Measurements from ENCODE around the gene ENTPD1.
"Not testable (repeated sequence)": the region's sequence is repeated elsewhere in the genome, so short reads cannot be mapped to it uniquely, and the experiment has no call there.

ENTPD1 gene

DNA sequence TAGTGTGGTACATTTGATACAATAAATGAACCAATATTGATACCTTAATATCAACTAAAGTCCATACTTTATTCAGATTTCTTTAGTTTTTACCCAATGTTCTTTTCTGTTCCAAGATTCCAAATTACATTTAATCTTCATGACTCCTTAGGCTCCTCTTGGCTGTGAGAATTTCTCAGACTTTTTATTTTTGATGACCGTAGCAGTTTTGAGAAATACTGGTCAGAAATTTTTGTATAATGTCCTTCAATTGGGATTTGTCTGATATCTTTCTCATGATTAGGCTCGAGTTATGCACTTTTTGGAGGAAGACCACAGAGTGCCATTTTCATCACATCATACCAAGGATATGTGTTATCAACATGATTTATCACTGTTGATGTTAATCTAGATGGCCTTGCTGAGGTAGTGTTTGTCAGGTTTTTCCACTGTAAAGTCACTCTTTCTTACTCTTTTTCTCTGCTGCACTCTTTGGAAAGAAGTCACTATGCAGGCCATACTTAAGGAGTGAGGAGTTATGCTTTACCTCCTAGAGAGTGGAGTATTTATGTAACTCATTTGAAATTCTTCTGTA lies 12.9 kb upstream of the ENTPD1 start:
- peaks cover 8% of the 10 kb centered on the region for H3K27me3 Mint-ChIP-seq
- no peaks in the 10 kb centered on the region for H3K4me1 Mint-ChIP-seq
- H3K4me3 Mint-ChIP-seq, result no peak overlapping the region
- no peaks in the 10 kb centered on the region for H3K9me3 Mint-ChIP-seq
- no peaks in the 10 kb centered on the region for H3K36me3 Mint-ChIP-seq
- H3K27ac Mint-ChIP-seq, result no peak overlapping the region

DNA sequence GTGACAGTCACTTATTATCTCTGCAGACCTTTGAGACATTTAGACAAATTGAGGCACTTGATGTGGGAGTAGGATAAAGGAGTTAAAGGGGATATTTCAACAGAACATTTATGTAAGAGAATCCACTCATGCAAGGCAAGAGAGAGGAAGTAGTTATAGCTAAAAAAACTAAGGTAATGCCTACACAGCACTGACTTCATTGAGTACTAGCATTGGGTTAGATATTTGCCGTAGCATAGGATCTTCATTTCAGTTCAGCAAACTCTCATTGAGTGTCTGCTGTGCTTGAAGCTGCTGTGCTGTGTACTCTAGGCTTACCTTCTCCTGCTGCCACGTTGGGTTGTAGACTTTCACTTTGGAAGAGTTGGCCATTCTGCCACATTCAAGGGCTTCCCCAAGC lies 10.5 kb upstream of the ENTPD1 start:
- no peak overlapping the region for H3K27ac Mint-ChIP-seq
- no peaks in the 10 kb centered on the region for H3K9me3 Mint-ChIP-seq
- no peaks in the 10 kb centered on the region for H3K4me1 Mint-ChIP-seq
- no peaks in the 10 kb centered on the region for H3K36me3 Mint-ChIP-seq
- peaks cover 9% of the 10 kb centered on the region for H3K27me3 Mint-ChIP-seq
- H3K4me3 Mint-ChIP-seq, result no peak overlapping the region

DNA sequence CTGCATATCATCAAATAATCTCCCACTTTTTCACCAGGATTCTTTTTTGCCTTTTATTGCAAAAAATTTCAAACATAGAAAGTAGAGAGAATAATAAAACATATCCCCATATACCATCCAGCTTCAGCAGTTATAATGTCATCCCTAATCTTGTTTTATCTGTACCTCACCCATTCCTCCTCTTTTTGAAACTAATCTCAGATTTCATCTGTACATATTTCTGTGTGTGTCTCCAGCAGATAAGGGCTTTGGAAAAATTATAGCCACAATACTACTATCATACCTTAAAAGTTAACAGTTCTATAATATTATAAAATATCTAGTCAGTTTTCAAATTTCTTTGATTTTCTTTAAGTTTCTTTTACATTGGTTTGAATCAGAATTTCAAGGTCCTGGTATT lies 7.6 kb upstream of the ENTPD1 start:
- H3K9me3 Mint-ChIP-seq, result no peaks in the 10 kb centered on the region
- H3K4me1 Mint-ChIP-seq, result no peaks in the 10 kb centered on the region
- H3K27ac Mint-ChIP-seq, result no peak overlapping the region
- H3K27me3 Mint-ChIP-seq, result peaks cover 13% of the 10 kb centered on the region
- no peak overlapping the region for H3K4me3 Mint-ChIP-seq
- no peaks in the 10 kb centered on the region for H3K36me3 Mint-ChIP-seq

DNA sequence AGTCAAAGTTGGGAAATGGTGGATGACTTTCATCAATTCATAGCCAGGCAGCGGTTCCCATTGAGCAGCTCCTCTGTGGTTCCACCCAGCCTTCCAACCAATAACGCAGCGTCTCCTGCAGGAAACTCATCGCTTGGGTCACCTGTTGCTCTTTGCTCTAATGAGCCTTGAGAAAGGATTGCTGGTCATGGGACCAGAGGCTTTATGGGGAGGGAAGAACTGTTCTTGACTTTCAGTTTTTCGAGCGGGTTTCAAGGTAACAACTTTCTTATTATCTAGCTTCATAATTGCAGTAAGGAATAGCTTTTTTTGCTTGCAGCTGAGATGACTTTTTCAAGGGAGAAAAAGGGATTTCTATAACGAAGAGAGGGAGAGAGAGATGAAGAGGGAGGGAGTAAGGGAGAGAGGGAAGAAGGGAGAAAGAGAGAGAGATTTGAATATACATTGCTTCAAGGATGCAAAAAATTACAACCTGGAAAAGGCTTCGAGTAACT lies 405 bp upstream of the ENTPD1 start:
- Mint-ChIP-seq H3K27ac (no peak overlapping the region), H3K36me3 (no peaks in the 10 kb centered on the region), H3K4me1 (no peaks in the 10 kb centered on the region), H3K9me3 (no peaks in the 10 kb centered on the region), H3K4me3 (no peak overlapping the region), H3K27me3 (peaks cover 17% of the 10 kb centered on the region)

DNA sequence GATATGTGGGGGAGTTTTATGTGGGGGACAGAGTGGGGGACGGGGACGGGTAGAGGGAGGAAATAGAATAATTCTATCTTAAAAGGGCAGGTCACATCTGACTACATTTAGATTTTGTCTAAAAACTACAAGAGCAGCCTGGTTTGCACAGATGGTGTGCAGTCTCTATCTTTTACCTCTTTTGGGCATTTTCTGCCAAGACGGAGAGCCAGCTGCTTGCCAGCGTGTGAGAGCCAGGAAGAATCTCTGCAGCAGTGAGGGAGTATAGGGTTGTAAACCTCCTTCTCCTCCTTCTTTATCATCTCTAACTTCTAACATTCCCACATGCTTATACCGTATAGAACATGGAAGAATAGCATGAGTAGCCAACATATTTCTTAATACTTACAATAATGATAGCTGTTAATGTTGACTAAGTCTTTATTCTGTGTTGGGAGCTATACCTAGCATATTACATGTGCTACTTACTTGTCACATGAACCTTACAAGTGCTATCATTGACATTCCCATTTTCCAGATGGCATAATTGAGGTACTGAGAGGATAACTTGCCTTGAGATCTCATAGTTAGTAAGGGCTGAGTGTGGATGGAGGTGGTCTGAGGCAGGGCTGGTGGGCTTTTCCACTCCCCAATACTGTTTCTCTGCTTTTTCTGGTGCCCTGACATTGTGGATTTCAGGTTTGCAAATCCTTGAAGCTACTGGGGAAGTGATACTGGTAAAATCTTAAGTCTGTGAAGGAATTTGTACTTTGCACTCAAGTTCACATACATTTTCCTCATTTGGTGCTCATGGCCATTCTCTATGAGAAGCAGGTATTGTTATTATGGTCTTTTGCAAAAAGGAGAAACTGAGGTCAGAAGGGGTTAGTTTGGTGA lies 1.1 kb downstream of the ENTPD1 start:
- Mint-ChIP-seq H3K36me3 (no peaks in the 10 kb centered on the region), H3K27ac (no peak overlapping the region), H3K27me3 (peaks cover 13% of the 10 kb centered on the region), H3K4me3 (no peak overlapping the region), H3K4me1 (peaks cover 5% of the 10 kb centered on the region), H3K9me3 (no peaks in the 10 kb centered on the region)

DNA sequence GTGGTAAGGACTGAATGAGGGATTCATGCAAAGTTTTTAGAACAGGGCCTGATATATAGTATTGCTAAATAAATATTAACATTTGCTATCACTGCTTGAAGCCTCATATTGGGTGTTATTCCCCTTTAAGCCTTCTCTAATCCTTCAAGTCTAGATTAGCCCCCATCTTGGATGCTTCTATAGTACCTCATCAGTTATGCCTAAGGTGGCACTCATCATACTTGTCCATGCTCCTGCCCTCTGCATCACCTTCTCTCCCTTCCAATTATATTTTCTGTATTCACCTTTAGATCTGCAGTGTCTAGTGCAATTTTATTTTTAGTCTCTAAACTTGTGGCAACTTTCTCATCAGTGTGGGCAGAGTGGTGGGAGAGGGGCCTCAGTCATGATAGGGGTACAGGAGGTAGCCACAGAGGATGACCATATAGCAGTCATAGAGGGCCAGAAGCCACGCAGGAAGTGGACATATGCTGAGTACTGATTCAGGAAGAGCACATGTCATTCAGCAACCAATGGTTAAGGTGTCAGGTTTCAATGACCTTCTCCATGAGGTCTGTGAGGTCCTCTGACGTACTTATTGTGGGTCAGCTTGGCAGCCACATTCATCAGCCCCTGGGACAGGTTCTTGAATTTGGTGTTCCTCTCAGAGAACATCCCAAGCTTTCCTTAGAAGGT lies 2.5 kb downstream of the ENTPD1 start:
- no peaks in the 10 kb centered on the region for H3K36me3 Mint-ChIP-seq
- H3K4me3 Mint-ChIP-seq, result no peak overlapping the region
- H3K9me3 Mint-ChIP-seq, result no peaks in the 10 kb centered on the region
- H3K4me1 Mint-ChIP-seq, result peaks cover 7% of the 10 kb centered on the region
- no peak overlapping the region for H3K27ac Mint-ChIP-seq
- peaks cover 12% of the 10 kb centered on the region for H3K27me3 Mint-ChIP-seq

DNA sequence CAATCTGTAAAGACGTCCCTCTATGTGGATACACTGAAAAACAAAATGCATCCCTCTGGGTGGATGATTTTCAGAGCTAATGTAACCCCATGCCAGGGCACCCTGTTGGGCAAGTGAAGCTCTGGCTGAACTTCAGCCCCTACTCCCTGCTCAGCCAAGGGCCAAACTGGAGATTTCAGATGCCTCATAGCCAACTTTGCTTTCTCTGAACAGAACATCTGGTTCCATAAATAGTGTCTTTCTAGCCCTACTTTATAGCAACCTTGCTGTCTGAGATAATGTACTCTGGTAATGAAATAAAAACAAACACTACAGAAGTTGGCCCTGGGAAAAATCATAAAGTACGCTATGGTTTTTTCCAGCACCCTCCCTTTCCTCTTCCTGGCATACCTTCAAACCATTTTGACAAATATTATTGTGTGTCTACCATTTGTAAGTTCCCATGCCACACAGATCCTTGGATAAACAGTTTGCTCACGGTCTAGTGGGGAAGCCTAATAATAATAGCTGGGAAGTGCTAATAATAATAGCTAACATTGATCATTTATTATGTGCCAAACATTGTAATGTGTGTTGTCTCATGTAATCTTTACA lies 3.4 kb downstream of the ENTPD1 start:
- H3K9me3 Mint-ChIP-seq, result no peaks in the 10 kb centered on the region
- H3K4me3 Mint-ChIP-seq, result no peak overlapping the region
- H3K36me3 Mint-ChIP-seq, result no peaks in the 10 kb centered on the region
- H3K4me1 Mint-ChIP-seq, result peaks cover 7% of the 10 kb centered on the region
- H3K27me3 Mint-ChIP-seq, result peaks cover 12% of the 10 kb centered on the region
- H3K27ac Mint-ChIP-seq, result no peak overlapping the region

DNA sequence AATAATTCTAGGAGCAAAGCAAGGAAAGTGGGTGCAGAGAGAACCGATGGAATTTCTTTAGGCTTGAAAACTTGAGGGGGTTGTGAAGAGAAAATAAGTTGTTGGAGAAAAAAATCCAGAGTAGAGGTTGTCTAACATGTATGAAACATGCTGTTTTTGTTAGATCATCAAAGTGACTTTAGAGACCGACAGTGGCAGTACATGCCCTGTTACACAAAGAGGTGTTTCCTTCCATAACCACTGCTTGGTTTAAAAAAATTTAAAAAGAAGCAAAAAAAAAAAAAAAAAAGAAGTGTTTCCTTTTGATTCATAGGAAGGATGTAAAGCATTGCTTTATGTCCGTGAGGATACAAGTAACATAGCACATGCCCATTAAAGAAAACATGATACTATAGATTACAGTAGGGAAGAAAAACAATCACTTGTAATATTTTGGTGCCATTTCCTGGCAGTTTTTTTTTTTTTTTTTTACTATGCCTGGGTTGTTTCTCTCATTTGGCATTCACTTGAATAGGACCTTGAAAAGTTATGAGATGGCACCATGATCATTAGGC lies 6.1 kb downstream of the ENTPD1 start:
- Mint-ChIP-seq H3K4me3 (no peak overlapping the region), H3K27ac (no peak overlapping the region), H3K4me1 (peaks cover 7% of the 10 kb centered on the region)

DNA sequence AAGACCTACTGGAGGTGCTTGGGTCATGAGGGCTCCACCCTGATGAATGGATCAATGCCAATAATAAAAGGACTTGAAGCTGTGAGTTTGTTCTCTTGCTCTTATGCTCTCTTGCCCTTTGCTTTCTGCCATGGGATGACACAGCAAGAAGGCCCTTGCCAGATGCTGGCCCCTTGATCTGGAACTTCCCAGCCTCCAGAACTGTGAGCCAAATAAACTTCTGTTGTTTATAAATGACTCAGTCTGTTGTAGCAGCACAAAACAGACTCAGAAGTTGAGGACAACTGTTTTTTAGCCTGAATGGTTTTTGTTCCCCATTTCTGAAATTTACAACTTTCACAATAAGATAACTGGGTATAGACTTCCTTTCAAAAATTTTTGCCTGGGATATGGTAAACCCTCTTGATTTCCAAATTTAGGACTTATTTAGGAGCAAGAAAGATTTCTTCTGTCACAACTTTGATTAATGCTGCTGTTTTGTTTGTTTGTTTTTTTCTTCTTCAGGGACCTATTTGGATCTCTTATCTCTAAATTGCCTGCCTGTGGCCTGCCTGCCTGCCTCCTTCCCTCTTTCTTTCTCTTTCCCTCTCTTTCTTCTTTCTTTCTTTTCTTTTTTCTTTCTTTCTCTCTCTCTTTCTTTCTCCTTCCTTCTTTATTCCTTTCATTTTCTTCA lies 12.1 kb downstream of the ENTPD1 start:
- Mint-ChIP-seq H3K27me3 (peaks cover 2% of the 10 kb centered on the region), H3K27ac (no peak overlapping the region), H3K9me3 (no peaks in the 10 kb centered on the region), H3K4me1 (no peaks in the 10 kb centered on the region), H3K36me3 (peaks cover 2% of the 10 kb centered on the region), H3K4me3 (no peak overlapping the region)

More for the DNA sequence above, 6.1 kb downstream of the ENTPD1 start:
- Mint-ChIP-seq H3K9me3 (no peaks in the 10 kb centered on the region), H3K36me3 (no peaks in the 10 kb centered on the region), H3K27me3 (peaks cover 3% of the 10 kb centered on the region)

DNA sequence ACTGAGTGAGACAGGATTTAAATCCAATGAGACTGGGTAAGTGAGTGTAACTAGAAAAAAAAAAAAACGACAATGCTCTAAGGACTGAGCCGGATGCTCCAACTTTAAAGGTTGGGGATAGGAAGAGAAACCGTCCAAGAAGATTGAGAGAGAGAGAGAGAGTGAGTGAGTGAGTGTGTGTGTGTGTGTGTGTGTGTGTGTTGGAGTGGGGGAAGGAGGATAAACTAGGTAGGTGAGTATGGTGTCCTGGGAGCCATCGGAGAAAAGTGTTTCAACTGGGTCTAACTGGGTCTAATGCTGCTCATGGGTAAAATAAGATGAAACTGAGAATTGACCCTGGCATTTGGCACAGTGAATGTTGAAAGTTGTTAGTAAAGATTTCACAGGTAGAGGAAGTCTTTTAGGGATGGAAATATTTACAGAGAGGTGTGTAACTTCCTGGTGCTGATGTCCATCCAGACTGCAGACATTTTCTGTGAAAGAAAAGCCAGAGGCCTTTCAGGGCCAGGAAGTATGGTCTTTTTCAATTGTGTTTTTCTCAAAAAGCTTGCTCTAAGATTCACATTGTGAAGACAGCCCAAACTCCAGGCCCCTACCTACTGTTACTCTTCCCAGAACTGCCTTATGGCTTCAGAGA lies 14.2 kb downstream of the ENTPD1 start:
- no peaks in the 10 kb centered on the region for H3K9me3 Mint-ChIP-seq
- peaks cover 2% of the 10 kb centered on the region for H3K27me3 Mint-ChIP-seq
- H3K4me3 Mint-ChIP-seq, result no peak overlapping the region
- H3K4me1 Mint-ChIP-seq, result no peaks in the 10 kb centered on the region
- no peak overlapping the region for H3K27ac Mint-ChIP-seq
- H3K36me3 Mint-ChIP-seq, result peaks cover 2% of the 10 kb centered on the region

DNA sequence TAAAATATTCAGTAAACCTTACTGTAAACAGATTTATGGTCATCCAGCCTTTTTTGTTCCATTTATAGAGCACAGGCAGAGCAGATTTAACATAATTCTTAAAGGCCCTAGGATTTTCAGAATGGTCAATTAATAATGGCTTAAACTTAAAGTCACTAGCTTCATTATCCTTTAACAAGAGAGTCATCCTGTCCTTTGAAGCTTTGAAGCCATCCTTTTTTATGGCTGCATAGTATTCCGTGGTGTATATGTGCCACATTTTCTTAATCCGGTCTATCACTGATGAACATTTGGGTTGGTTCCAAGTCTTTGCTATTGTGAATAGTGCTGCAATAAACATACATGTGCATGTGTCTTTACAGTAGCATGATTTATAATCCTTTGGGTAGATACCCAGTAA lies 17.5 kb downstream of the ENTPD1 start:
- not testable (repeated sequence) for H3K4me3 Mint-ChIP-seq, H3K4me1 Mint-ChIP-seq, H3K27ac Mint-ChIP-seq, H3K27me3 Mint-ChIP-seq, H3K9me3 Mint-ChIP-seq, H3K36me3 Mint-ChIP-seq

DNA sequence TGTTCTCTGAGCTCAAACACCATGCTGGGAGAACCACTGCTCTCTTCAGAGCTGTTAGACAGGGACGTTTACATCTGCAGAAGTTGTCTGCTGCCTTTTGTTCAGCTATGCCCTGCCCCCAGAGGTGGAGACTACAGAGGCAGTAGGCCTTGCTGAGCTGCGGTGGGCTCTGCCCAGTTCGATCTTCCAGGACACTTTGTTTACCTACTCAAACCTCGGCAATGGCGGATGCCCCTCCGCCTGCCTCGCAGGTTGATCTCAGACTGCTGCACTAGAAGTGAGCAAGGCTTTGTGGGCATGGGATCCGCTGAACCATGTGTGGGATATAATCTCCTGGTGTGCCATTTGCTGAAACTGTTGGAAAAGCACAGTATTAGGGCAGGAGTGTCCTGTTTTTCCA lies 21.7 kb downstream of the ENTPD1 start:
- H3K27ac Mint-ChIP-seq, H3K4me3 Mint-ChIP-seq, H3K36me3 Mint-ChIP-seq, H3K4me1 Mint-ChIP-seq: not testable (repeated sequence)
- Mint-ChIP-seq H3K27me3 (peaks cover 19% of the 10 kb centered on the region), H3K9me3 (peaks cover 11% of the 10 kb centered on the region)

DNA sequence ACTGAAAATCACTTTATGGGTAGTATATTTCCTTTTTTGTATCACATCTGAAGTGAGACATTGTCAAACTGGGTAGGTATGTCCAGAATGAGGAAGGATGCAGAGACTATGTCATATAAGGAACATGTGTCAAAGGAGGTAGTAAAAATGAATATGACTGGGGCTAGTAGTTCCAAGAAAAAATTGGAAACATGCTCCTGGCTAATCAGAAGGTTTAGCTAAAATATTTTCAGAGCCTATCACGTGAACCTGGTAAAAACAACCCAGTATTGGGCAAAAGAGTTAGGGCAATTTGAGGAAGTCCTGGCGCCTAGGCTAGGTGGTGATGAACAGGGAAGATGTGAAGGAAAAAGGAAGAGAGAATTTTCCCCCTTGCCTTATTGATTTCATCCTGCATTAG lies 26.4 kb downstream of the ENTPD1 start:
- no peaks in the 10 kb centered on the region for H3K4me1 Mint-ChIP-seq
- peaks cover 14% of the 10 kb centered on the region for H3K27me3 Mint-ChIP-seq
- H3K27ac Mint-ChIP-seq, result no peak overlapping the region
- H3K4me3 Mint-ChIP-seq, result no peak overlapping the region
- H3K9me3 Mint-ChIP-seq, result peaks cover 7% of the 10 kb centered on the region
- peaks cover 4% of the 10 kb centered on the region for H3K36me3 Mint-ChIP-seq

DNA sequence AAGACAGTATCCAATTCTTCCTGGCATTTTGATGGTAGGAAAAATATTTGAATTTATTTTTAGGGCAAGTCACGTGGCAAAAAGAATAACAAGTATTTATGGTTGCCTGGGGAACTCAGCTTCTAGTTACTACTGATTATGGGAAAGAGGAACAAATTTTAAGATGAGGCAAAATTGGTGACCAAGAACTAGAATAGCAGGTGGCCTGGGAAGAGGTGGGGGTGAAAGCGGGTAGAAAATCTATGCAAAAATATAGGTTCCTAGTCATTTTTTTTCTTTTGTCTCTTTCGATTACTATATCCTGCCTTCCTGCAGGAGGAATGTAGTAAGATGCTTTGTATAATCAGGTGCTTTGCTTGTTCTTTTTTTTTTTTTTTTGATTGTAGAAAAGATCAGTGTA lies 27.8 kb downstream of the ENTPD1 start:
- Mint-ChIP-seq H3K9me3 (peaks cover 5% of the 10 kb centered on the region), H3K27me3 (peaks cover 14% of the 10 kb centered on the region), H3K4me1 (no peaks in the 10 kb centered on the region), H3K27ac (no peak overlapping the region), H3K36me3 (peaks cover 2% of the 10 kb centered on the region), H3K4me3 (no peak overlapping the region)
